Inflammatory macrophage treated with lipopolysaccharide for 4 hours (primary cell): ENCODE results near the gene RANGAP1.

Experiments used
- DNase-seq: peaks from one replicate; pipeline ENCODE4 v3.0.0-alpha.2; 2020

The RANGAP1 gene

GRCh38 chr22:41285820-41286638 is at the start of gene RANGAP1:
TSS of gene RANGAP1 (minus strand) at chr22:41286187. CDS start at chr22:41281044, 5,143 bp downstream.
- DNase-seq: peak; percentile 99

- no peak for DNase-seq
Measured at GRCh38 chr22:41334951-41335635, 49.1 kb upstream of the RANGAP1 start.

- DNase-seq: no peak
Measured at GRCh38 chr22:41334215-41334614, 48.2 kb upstream of the RANGAP1 start.

GRCh38 chr22:41333806-41334205 is 47.8 kb upstream of the RANGAP1 start:
- no peak for DNase-seq

GRCh38 chr22:41332217-41332939 is 46.4 kb upstream of the RANGAP1 start:
- DNase-seq: no peak

- DNase-seq: no peak
Measured at GRCh38 chr22:41330169-41330568, 44.2 kb upstream of the RANGAP1 start.

GRCh38 chr22:41327124-41327523 is 41.1 kb upstream of the RANGAP1 start:
- DNase-seq: no peak

- no peak for DNase-seq
Measured at GRCh38 chr22:41324821-41325528, 39.0 kb upstream of the RANGAP1 start.

GRCh38 chr22:41320416-41321240 is 34.6 kb upstream of the RANGAP1 start:
- no peak for DNase-seq

- no peak for DNase-seq
Measured at GRCh38 chr22:41315586-41315985, 29.6 kb upstream of the RANGAP1 start.

- no peak for DNase-seq
Measured at GRCh38 chr22:41314821-41315220, 28.8 kb upstream of the RANGAP1 start.

- no peak for DNase-seq
Measured at GRCh38 chr22:41311487-41311886, 25.5 kb upstream of the RANGAP1 start.

GRCh38 chr22:41310336-41310735 is 24.3 kb upstream of the RANGAP1 start:
- DNase-seq: no peak

GRCh38 chr22:41308544-41308947 is 22.6 kb upstream of the RANGAP1 start:
- no peak for DNase-seq

- no peak for DNase-seq
Measured at GRCh38 chr22:41308054-41308453, 22.1 kb upstream of the RANGAP1 start.

- DNase-seq: no peak
Measured at GRCh38 chr22:41305646-41306045, 19.7 kb upstream of the RANGAP1 start.

GRCh38 chr22:41302811-41303210 is 16.8 kb upstream of the RANGAP1 start:
- DNase-seq: no peak

GRCh38 chr22:41302021-41302767 is 16.2 kb upstream of the RANGAP1 start:
- no peak for DNase-seq

- DNase-seq: peak; percentile 88
Measured at GRCh38 chr22:41301085-41302020, 15.4 kb upstream of the RANGAP1 start, which contains the start of gene ZC3H7B. TSS of gene ZC3H7B (plus strand) at chr22:41301525. CDS start at chr22:41320661, 19,136 bp downstream.

- DNase-seq: no peak
Measured at GRCh38 chr22:41300661-41301060, 14.7 kb upstream of the RANGAP1 start.
